Neural cell (in vitro differentiated cells): ENCODE results near the gene PREX1.

Experiments used
- CTCF ChIP-seq: fragments of 450-650 bp; IDR thresholded peaks from 2 replicates; pipeline ENCODE4 v1.5.1; 2014; ENCODE audit warnings: antibody characterized with exemption, mild to moderate bottlenecking, moderate library complexity; ENCODE audit not compliant: poor library complexity, severe bottlenecking
- EZH2 ChIP-seq: fragments of 200-600, 300-800 bp; shearing (Covaris generic), sonication (generic); IDR thresholded peaks from 2 replicates; pipeline ENCODE4 v1.6.1; 2014; ENCODE audit warnings: antibody characterized with exemption, low read length, borderline replicate concordance, mild to moderate bottlenecking; ENCODE audit not compliant: insufficient read depth, poor library complexity, severe bottlenecking
- RAD21 ChIP-seq: fragments of 450-650 bp; conservative IDR thresholded peaks from 2 replicates; pipeline ENCODE4 v1.6.1; 2014; ENCODE audit warnings: antibody characterized with exemption, mild to moderate bottlenecking, moderate library complexity
- SMC3 ChIP-seq: fragments of 450-650 bp; conservative IDR thresholded peaks from 2 replicates; pipeline ENCODE4 v1.6.1; 2014; ENCODE audit warnings: antibody characterized with exemption, mild to moderate bottlenecking, moderate library complexity; ENCODE audit not compliant: poor library complexity

- TF ChIP-seq SMC3 (no peak), RAD21 (no peak), CTCF (no peak), EZH2 (no peak)
These were observed 149.4 kb downstream of the PREX1 start for GRCh38 chr20:48678421-48678820.
